HG02943 (cell line): ENCODE results near the gene CFC1.
"Not testable (repeated sequence)": the region's sequence is repeated elsewhere in the genome, so short reads cannot be mapped to it uniquely, and the experiment has no call there.

Source experiments
- ATAC-seq: cut with Tn5 transposase; IDR thresholded peaks from one replicate; pipeline ENCODE4 v1.9.1; 2021; ENCODE audit warnings: mild to moderate bottlenecking, low read depth, moderate library complexity; ENCODE audit not compliant: unreplicated experiment

CFC1 gene

GRCh38 chr2:130599393-130599792, at the start of gene CFC1:
Gene CFC1 (minus strand): TSS chr2:130599575. CDS start chr2:130599287, 288 bp downstream.
- not testable (repeated sequence) for ATAC-seq

GRCh38 chr2:130641688-130642087, 42.3 kb upstream of the CFC1 start:
- ATAC-seq, result not testable (repeated sequence)

- ATAC-seq, result not testable (repeated sequence)
Measured at GRCh38 chr2:130638973-130639372, 39.6 kb upstream of the CFC1 start.

GRCh38 chr2:130628784-130629475, 29.6 kb upstream of the CFC1 start:
- ATAC-seq, result not testable (repeated sequence)

GRCh38 chr2:130611140-130611539, 11.8 kb upstream of the CFC1 start, which contains the start of gene POTEJ:
Gene POTEJ (plus strand): TSS chr2:130611440. CDS start chr2:130611533, 93 bp downstream.
- ATAC-seq, result not testable (repeated sequence)

GRCh38 chr2:130610486-130610885, 11.1 kb upstream of the CFC1 start:
- ATAC-seq, result not testable (repeated sequence)

- not testable (repeated sequence) for ATAC-seq
Measured at GRCh38 chr2:130609002-130609920, 9.9 kb upstream of the CFC1 start.

GRCh38 chr2:130608276-130609001, 9.1 kb upstream of the CFC1 start:
- ATAC-seq, result not testable (repeated sequence)

GRCh38 chr2:130601648-130602302, 2.4 kb upstream of the CFC1 start:
- not testable (repeated sequence) for ATAC-seq

- not testable (repeated sequence) for ATAC-seq
Measured at GRCh38 chr2:130599926-130600325, 551 bp upstream of the CFC1 start.

- not testable (repeated sequence) for ATAC-seq
Measured at GRCh38 chr2:130598463-130598862, 912 bp downstream of the CFC1 start.

GRCh38 chr2:130597994-130598393, 1.4 kb downstream of the CFC1 start:
- not testable (repeated sequence) for ATAC-seq

GRCh38 chr2:130596757-130597156, 2.6 kb downstream of the CFC1 start:
- not testable (repeated sequence) for ATAC-seq

- not testable (repeated sequence) for ATAC-seq
Measured at GRCh38 chr2:130594011-130594410, 5.4 kb downstream of the CFC1 start.

- ATAC-seq, result not testable (repeated sequence)
Measured at GRCh38 chr2:130592791-130593414, 6.5 kb downstream of the CFC1 start.

GRCh38 chr2:130590842-130591359, 8.5 kb downstream of the CFC1 start:
- not testable (repeated sequence) for ATAC-seq

GRCh38 chr2:130590170-130590841, 9.1 kb downstream of the CFC1 start:
- ATAC-seq, result not testable (repeated sequence)

- ATAC-seq, result peak; percentile 75
Measured at GRCh38 chr2:130588688-130589458, 10.5 kb downstream of the CFC1 start.
